ENCODE measurements around the gene MACROD1. TPM values are rescaled to one million over a fixed set of nuclear protein-coding genes. Genes with fewer than 3 reads are reported as not detected.

Gene MACROD1
- total RNA-seq, 4 donors from 2014 or later, result 17.1 to 30.0 (median 29.3) TPM

GRCh38 chr11:64151337-64151736 lies 14.6 kb downstream of the MACROD1 start:
- Histone ChIP-seq H3K9me3 (no peaks in the 10 kb centered on the region), H3K27me3 (no peaks in the 10 kb centered on the region), H3K27ac (no peak overlapping the region), H3K36me3 (no peaks in the 10 kb centered on the region), H3K4me1 (peaks cover 0 to 20% (median 2%) of the 10 kb centered on the region in 4 donors), H3K4me3 (no peak overlapping the region)
- DNase-seq, result no peak
- TF ChIP-seq CTCF (IDR thresholded peaks at IDR 0.05) (no peak), POLR2A (IDR thresholded peaks at IDR 0.05) (no peak)

- no peaks in the 10 kb centered on the region for H3K9me3 ChIP-seq
- no peak overlapping the region for H3K4me3 ChIP-seq
- TF ChIP-seq CTCF (IDR thresholded peaks at IDR 0.05) (no peak), POLR2A (IDR thresholded peaks at IDR 0.05) (no peak)
- no peaks in the 10 kb centered on the region for H3K27me3 ChIP-seq
- no peaks in the 10 kb centered on the region for H3K36me3 ChIP-seq
- peaks cover 0 to 20% (median 2%) of the 10 kb centered on the region in 4 donors for H3K4me1 ChIP-seq
- DNase-seq, result no peak
- H3K27ac ChIP-seq, result no peak overlapping the region
Measured at GRCh38 chr11:64150481-64151239, 15.3 kb downstream of the MACROD1 start.

- Histone ChIP-seq H3K27ac (no peak overlapping the region), H3K4me3 (no peak overlapping the region), H3K36me3 (no peaks in the 10 kb centered on the region), H3K9me3 (no peaks in the 10 kb centered on the region), H3K27me3 (no peaks in the 10 kb centered on the region), H3K4me1 (peaks cover 0 to 20% (median 2%) of the 10 kb centered on the region in 4 donors)
- no peak for DNase-seq
- TF ChIP-seq POLR2A (IDR thresholded peaks at IDR 0.05) (no peak), CTCF (IDR thresholded peaks at IDR 0.05) (no peak)
Measured at GRCh38 chr11:64150051-64150450, 15.9 kb downstream of the MACROD1 start.

- no peaks in the 10 kb centered on the region for H3K9me3 ChIP-seq
- H3K27me3 ChIP-seq, result no peaks in the 10 kb centered on the region
- H3K36me3 ChIP-seq, result no peaks in the 10 kb centered on the region
- H3K4me3 ChIP-seq, result no peak overlapping the region
- TF ChIP-seq CTCF (IDR thresholded peaks at IDR 0.05) (no peak), POLR2A (IDR thresholded peaks at IDR 0.05) (no peak)
- H3K27ac ChIP-seq, result no peak overlapping the region
- peaks cover 0 to 20% (median 2%) of the 10 kb centered on the region in 4 donors for H3K4me1 ChIP-seq
- no peak for DNase-seq
Measured at GRCh38 chr11:64148917-64149617, 16.8 kb downstream of the MACROD1 start.

GRCh38 chr11:64148226-64148916 lies 17.5 kb downstream of the MACROD1 start:
- peak overlapping the region in 1 of 4 donors; percentile 27 for H3K27ac ChIP-seq
- H3K4me1 ChIP-seq, result peaks cover 0 to 20% (median 2%) of the 10 kb centered on the region in 4 donors
- H3K27me3 ChIP-seq, result no peaks in the 10 kb centered on the region
- DNase-seq, result peak; percentile 76 to 87 (median 79)
- no peaks in the 10 kb centered on the region for H3K36me3 ChIP-seq
- TF ChIP-seq CTCF (IDR thresholded peaks at IDR 0.05) (peak; percentile 73 to 89 (median 82)), POLR2A (IDR thresholded peaks at IDR 0.05) (no peak)
- no peak overlapping the region for H3K4me3 ChIP-seq
- H3K9me3 ChIP-seq, result no peaks in the 10 kb centered on the region

All from Peyer's patch (tissue), 4 donors.